HepG2 (cell line): ENCODE results near the gene ADI1. TPM values are rescaled to one million over a fixed set of nuclear protein-coding genes. Genes with fewer than 3 reads are reported as not detected.

Experiments used
- ATAC-seq: fragments of 200-7000 bp; cut with Tn5 transposase; 3 replicates; pipeline ENCODE4 v1.9.1; 2020; ENCODE audit warnings: mild to moderate bottlenecking, moderate library complexity
- BruUV-seq: library from RNA; stranded (reverse); fragments of 400-500 nt; replicated peaks from 2 replicates; lab custom pipeline; 2021; lab: Mats Ljungman, UMichigan
- CTCF ChIA-PET: fragments of 300-600 bp; formaldehyde crosslinking; extraction: SDS; loops from one replicate; lab custom pipeline; 2021; ENCODE audit warnings: low total read pairs, inconsistent platforms, low intra/inter-chr PET ratio; lab: Yijun Ruan, JAX
- POLR2A ChIA-PET: fragments of 350-600 bp; sonication (Branson Sonifier 250); formaldehyde crosslinking; loops from one replicate; lab custom pipeline; 2020; ENCODE audit warnings: antibody characterized with exemption, inconsistent platforms; lab: Yijun Ruan, JAX
- DNase-seq: peaks from one replicate; pipeline ENCODE4 v3.0.0-alpha.2; 2015; ENCODE audit warnings: low spot score
- FAIRE-seq: peaks from 3 replicates; lab custom pipeline; 2011; peaks lifted over from hg19 to GRCh38; lab: Jason Lieb, UNC
- H2AFZ ChIP-seq: one replicate; pipeline ENCODE4 v1.6.1; 2011; ENCODE audit warnings: low read length, inconsistent platforms
- H3K27ac ChIP-seq: fragments of 300-600 bp; 3 replicates; pipeline ENCODE4 v1.8.0; 2011; ENCODE audit warnings: mixed run types, mild to moderate bottlenecking, mixed read lengths, low read length, inconsistent platforms; ENCODE audit not compliant: insufficient read depth; ENCODE audit errors: extremely low read length
- H3K27me3 ChIP-seq, 2 experiments: fragments of 200-600 bp in 1 of 2; 2 replicates in 1 of 2; 3 replicates in 1 of 2; pipeline versions ENCODE4 v1.6.0 to v1.8.0; 2011; ENCODE audit warnings: low read length in 2 of 2, mild to moderate bottlenecking in 2 of 2, moderate library complexity in 2 of 2, inconsistent platforms in 1 of 2; ENCODE audit not compliant: insufficient read depth in 2 of 2, control insufficient read depth in 1 of 2
- H3K36me3 ChIP-seq, 2 experiments: fragments of 200-600 bp in 1 of 2; replicated peaks in 1 of 2; 2 replicates in 1 of 2; 3 replicates in 1 of 2; pipeline versions ENCODE4 v1.5.1 to v1.8.0; 2011; ENCODE audit warnings: low read length in 2 of 2, inconsistent platforms in 1 of 2; ENCODE audit not compliant: insufficient read depth in 2 of 2, control insufficient read depth in 1 of 2
- H3K4me1 ChIP-seq: 2 replicates; pipeline ENCODE4 v1.5.1; 2012; ENCODE audit warnings: low read length, inconsistent platforms; ENCODE audit not compliant: insufficient read depth
- H3K4me2 ChIP-seq: 2 replicates; pipeline ENCODE4 v1.6.0; 2011; ENCODE audit warnings: low read depth, low read length, inconsistent platforms
- H3K4me3 ChIP-seq, 3 experiments: fragments of 200-600 bp in 1 of 3; sonication (generic), shearing (Covaris generic) in 1 of 3; replicated peaks in 1 of 3; 2 replicates each; pipeline ENCODE4 v1.5.1; 2011 to 2016; ENCODE audit warnings: low read length in 3 of 3, inconsistent platforms in 2 of 3, low read depth in 2 of 3, mild to moderate bottlenecking in 2 of 3, control low read depth in 1 of 3, mixed read lengths in 1 of 3; ENCODE audit not compliant: insufficient read depth in 1 of 3
- H3K79me2 ChIP-seq: one replicate; pipeline ENCODE4 v1.6.1; 2011; ENCODE audit warnings: low read length, inconsistent platforms; ENCODE audit not compliant: insufficient read depth
- H3K9ac ChIP-seq: 2 replicates; pipeline ENCODE4 v1.6.0; 2011; ENCODE audit warnings: mild to moderate bottlenecking, low read depth, low read length, inconsistent platforms; ENCODE audit not compliant: insufficient read depth
- H3K9me3 ChIP-seq: 2 replicates; pipeline ENCODE4 v1.5.1; 2012; ENCODE audit warnings: mild to moderate bottlenecking, low read length
- H4K20me1 ChIP-seq: 2 replicates; pipeline ENCODE4 v1.6.0; 2011; ENCODE audit warnings: inconsistent platforms, mild to moderate bottlenecking, low read length, moderate library complexity; ENCODE audit not compliant: insufficient read depth
- AHR ChIP-seq: IDR thresholded peaks from 2 replicates; pipeline ENCODE4 v1.6.1; 2018; ENCODE audit warnings: missing genetic modification reagents, missing compliant biosample characterization
- HOXA5 ChIP-seq: sonication (generic); formaldehyde crosslinking; IDR thresholded peaks from 2 replicates; pipeline ENCODE4 v1.4.0; 2020; ENCODE audit warnings: missing genetic modification reagents
- KAT8 ChIP-seq: IDR thresholded peaks from 2 replicates; pipeline ENCODE4 v1.6.1; 2016; ENCODE audit warnings: missing genetic modification reagents, missing compliant biosample characterization
- KLF6 ChIP-seq: IDR thresholded peaks from 2 replicates; pipeline ENCODE4 v1.8.0; 2016; ENCODE audit warnings: missing biosample characterization, missing genetic modification reagents
- LBX2 ChIP-seq: sonication (generic); formaldehyde crosslinking; IDR thresholded peaks from 2 replicates; pipeline ENCODE4 v1.5.0; 2020; ENCODE audit warnings: missing genetic modification reagents, mild to moderate bottlenecking, borderline replicate concordance
- MIER3 ChIP-seq: IDR thresholded peaks from 2 replicates; pipeline ENCODE4 v1.6.1; 2016; ENCODE audit warnings: missing compliant biosample characterization, borderline replicate concordance
- NFIC ChIP-seq: IDR thresholded peaks from 2 replicates; pipeline ENCODE4 v1.6.1; 2012; ENCODE audit warnings: mild to moderate bottlenecking, low read length, inconsistent platforms
- PAWR ChIP-seq: sonication (generic); formaldehyde crosslinking; IDR thresholded peaks from 2 replicates; pipeline ENCODE4 v1.4.0; 2020; ENCODE audit warnings: missing genetic modification reagents, mild to moderate bottlenecking, borderline replicate concordance
- SRSF4 ChIP-seq: fragments of 200-400 bp; formaldehyde crosslinking; IDR thresholded peaks from one replicate; pipeline ENCODE4 v1.6.1; 2018; ENCODE audit warnings: mild to moderate bottlenecking, low read depth, low read length, moderate library complexity; ENCODE audit not compliant: poor library complexity, severe bottlenecking
- TMF1 ChIP-seq: sonication (generic); formaldehyde crosslinking; IDR thresholded peaks from 2 replicates; pipeline ENCODE4 v1.8.1; 2022; ENCODE audit warnings: low read depth, missing genetic modification reagents
- ZBTB38 ChIP-seq: sonication (generic); formaldehyde crosslinking; IDR thresholded peaks from 2 replicates; pipeline ENCODE4 v1.5.1; 2020; ENCODE audit warnings: mild to moderate bottlenecking, missing genetic modification reagents
- ZNF251 ChIP-seq: sonication (generic); formaldehyde crosslinking; IDR thresholded peaks from 2 replicates; pipeline ENCODE4 v1.9.0; 2021; ENCODE audit warnings: mild to moderate bottlenecking, missing genetic modification reagents
- ZNF292 ChIP-seq: sonication (generic); formaldehyde crosslinking; IDR thresholded peaks from 2 replicates; pipeline ENCODE4 v1.8.1; 2022; ENCODE audit warnings: mild to moderate bottlenecking, low read depth, missing genetic modification reagents, borderline replicate concordance
- ZNF335 ChIP-seq: sonication (generic); formaldehyde crosslinking; IDR thresholded peaks from 2 replicates; pipeline ENCODE4 v1.4.0; 2020; ENCODE audit warnings: missing genetic modification reagents
- ZNF768 ChIP-seq: sonication (generic); formaldehyde crosslinking; IDR thresholded peaks from 2 replicates; pipeline ENCODE4 v1.4.0; 2020; ENCODE audit warnings: missing genetic modification reagents
- ZNF83 ChIP-seq: sonication (generic); formaldehyde crosslinking; IDR thresholded peaks from 2 replicates; pipeline ENCODE4 v1.4.0; 2020; ENCODE audit warnings: missing genetic modification reagents, mild to moderate bottlenecking, borderline replicate concordance
- WGBS: methylation state at CpG from one replicate; pipeline ENCODE4 v1.1.6; 2017; ENCODE audit warnings: low lambda C conversion rate; 5-methylcytosine and 5-hydroxymethylcytosine counted together
- in situ Hi-C: cut with HindIII; loops from 2 replicates; pipeline ENCODE4 v1.10.0; 2017; ENCODE audit warnings: low pct_unique_long_range_greater_than_20kb; ENCODE audit not compliant: extremely low pct_ligation_motif_present
- intact Hi-C: fragments of 100-400 bp; cut with micrococcal nuclease; formaldehyde crosslinking; loops from one replicate; pipeline ENCODE4 v1.10.0; 2022; ENCODE audit not compliant: unreplicated experiment
- polyA plus RNA-seq, 8 experiments: library from polyadenylated mRNA; depleted of rRNA in 3 of 8; stranded (reverse) in 7 of 8; unstranded in 1 of 8; fragments of >200 nt; fragmentation: Illumina TruSeq in 4 of 8; extraction: Trizol in 4 of 8; gene quantifications; 2 replicates each; pipeline versions ENCODE4 v1.2.1 to v1.2.3, GENCODE V29; 2011 to 2016; ENCODE audit warnings: low read depth in 4 of 8, missing spikeins in 1 of 8, mixed read lengths in 1 of 8; ENCODE audit not compliant: insufficient read depth in 1 of 8
- total RNA-seq, 5 experiments: library from RNA; depleted of rRNA; stranded (reverse); fragments of >200 nt; fragmentation: Illumina TruSeq; extraction: Trizol; gene quantifications; 2 replicates each; pipeline ENCODE4 v1.2.3, GENCODE V29; 2016; ENCODE audit warnings: low read depth in 1 of 5
- TF ChIP-seq, protein P1 (sequence below): sonication (generic); formaldehyde crosslinking; IDR thresholded peaks from 2 replicates; pipeline ENCODE4 v1.5.1; 2020; ENCODE audit warnings: missing genetic modification reagents, mild to moderate bottlenecking, borderline replicate concordance
- TF ChIP-seq, protein P2 (sequence below): sonication (generic); formaldehyde crosslinking; IDR thresholded peaks from 2 replicates; pipeline ENCODE4 v1.8.1; 2023; ENCODE audit warnings: missing genetic modification reagents, inconsistent platforms, borderline replicate concordance

Gene ADI1
- total and polyA plus RNA-seq, 2 of the 13 experiments (the other 11 are each of a cell fraction or from before 2014, with no cell fraction given): 28.7 to 123 TPM

- TF ChIP-seq HOXA5 (CRISPR knock-in tag): no peak
- peak; percentile 32; the same call in 1 of the 2 replicates for TF ChIP-seq AHR (CRISPR knock-in tag)
- no peak for TF ChIP-seq PAWR (CRISPR knock-in tag)
- peak; percentile 36; the same call in 1 of the 2 replicates for TF ChIP-seq ZNF768 (CRISPR knock-in tag)
- TF ChIP-seq ZBTB38 (CRISPR knock-in tag): peak; percentile 79; the same call in 1 of the 2 replicates
- TF ChIP-seq, protein P1, sequence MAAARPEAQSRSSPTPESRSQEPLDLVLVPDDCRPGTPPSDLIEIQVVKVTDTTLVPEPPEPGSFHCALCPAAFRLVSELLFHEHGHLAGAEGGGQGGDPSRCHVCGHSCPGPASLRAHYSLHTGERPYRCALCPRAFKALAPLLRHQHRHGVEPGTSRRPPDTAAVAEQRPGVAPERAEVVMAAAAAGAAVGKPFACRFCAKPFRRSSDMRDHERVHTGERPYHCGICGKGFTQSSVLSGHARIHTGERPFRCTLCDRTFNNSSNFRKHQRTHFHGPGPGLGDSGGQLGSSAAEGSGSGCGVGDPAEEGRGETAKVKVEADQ (CRISPR knock-in tag): no peak
- no peak for TF ChIP-seq ZNF292 (CRISPR knock-in tag)
- no peak for TF ChIP-seq SRSF4
- no peak for TF ChIP-seq KLF6
- no peak for TF ChIP-seq TMF1 (CRISPR knock-in tag)
- TF ChIP-seq MIER3 (CRISPR knock-in tag): no peak
- TF ChIP-seq, all 625 proteins: peak for 3
Observed at GRCh38 chr2:3464401-3465005, 54.8 kb downstream of the ADI1 start (continued).

GRCh38 chr2:3463944-3464343 lies 55.4 kb downstream of the ADI1 start:
- ATAC-seq (no peak), FAIRE-seq (no peak), DNase-seq (no peak)
- H3K4me3 ChIP-seq: no peak overlapping the region
- 96% methylated on average over 13 of the region's 13 CpGs for WGBS
- no peaks in the 10 kb centered on the region for H4K20me1 ChIP-seq
- H3K79me2 ChIP-seq: no peaks in the 10 kb centered on the region
- no peaks in the 10 kb centered on the region for H3K9me3 ChIP-seq
- intact Hi-C loops (no loop called here), in situ Hi-C loops (no loop called here)
- CTCF ChIA-PET: no interaction called here
- no TSS peak for BruUV-seq
- no peak overlapping the region for H3K27ac ChIP-seq
- no peaks in the 10 kb centered on the region for H3K27me3 ChIP-seq
- H3K4me1 ChIP-seq: peaks cover 39% of the 10 kb centered on the region
- H2AFZ ChIP-seq: no peak overlapping the region
- POLR2A ChIA-PET: interaction anchor here (0.9 to 2.9 kb wide), 2 partner anchors 29 to 94 kb away, joined by 4 to 19 read pairs; partner anchors contain the start of gene RNASEH1
- no peak overlapping the region for H3K4me2 ChIP-seq
- no peak overlapping the region for H3K9ac ChIP-seq
- H3K36me3 ChIP-seq: peaks cover 4 to 22% of the 10 kb centered on the region in 2 experiments; a peak in 3 of 5 replicates
- TF ChIP-seq ZNF251 (CRISPR knock-in tag) (no peak), KAT8 (no peak), NFIC (no peak), ZNF83 (CRISPR knock-in tag) (no peak), ZNF335 (no peak), LBX2 (no peak)
- TF ChIP-seq, protein P2, sequence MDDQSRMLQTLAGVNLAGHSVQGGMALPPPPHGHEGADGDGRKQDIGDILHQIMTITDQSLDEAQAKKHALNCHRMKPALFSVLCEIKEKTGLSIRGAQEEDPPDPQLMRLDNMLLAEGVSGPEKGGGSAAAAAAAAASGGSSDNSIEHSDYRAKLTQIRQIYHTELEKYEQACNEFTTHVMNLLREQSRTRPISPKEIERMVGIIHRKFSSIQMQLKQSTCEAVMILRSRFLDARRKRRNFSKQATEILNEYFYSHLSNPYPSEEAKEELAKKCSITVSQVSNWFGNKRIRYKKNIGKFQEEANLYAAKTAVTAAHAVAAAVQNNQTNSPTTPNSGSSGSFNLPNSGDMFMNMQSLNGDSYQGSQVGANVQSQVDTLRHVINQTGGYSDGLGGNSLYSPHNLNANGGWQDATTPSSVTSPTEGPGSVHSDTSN: no peak
